Thoracic aorta (tissue), 2 donors: Measurements from ENCODE around the gene PCDHA11. TPM values are rescaled to one million over a fixed set of nuclear protein-coding genes. Genes with fewer than 3 reads are reported as not detected.
"Not testable (repeated sequence)": the region's sequence is repeated elsewhere in the genome, so short reads cannot be mapped to it uniquely, and the experiment has no call there.

Source experiments
- ATAC-seq: fragments of 150-250 bp; one replicate; pipeline ENCODE4 v1.8.0; 2017; ENCODE audit warnings: low read depth; ENCODE audit not compliant: insufficient number of reproducible peaks, low FRiP score
- DNase-seq: peaks from one replicate; pipeline ENCODE4 v3.0.0-alpha.2; 2020; ENCODE audit warnings: low spot score
- H3K27ac ChIP-seq, 2 donors: fragments of 200-600 bp; sonication (generic); 1 replicate in 1 of 2; 2 replicates in 1 of 2; pipeline ENCODE4 v1.5.1; 2016; ENCODE audit warnings: mild to moderate bottlenecking in 2 of 2, moderate library complexity in 2 of 2
- H3K27me3 ChIP-seq: fragments of 200-600 bp; sonication (generic); replicated peaks from 2 replicates; pipeline ENCODE4 v1.6.0; 2016; ENCODE audit warnings: mild to moderate bottlenecking; ENCODE audit not compliant: insufficient read depth
- H3K36me3 ChIP-seq: fragments of 200-600 bp; sonication (generic); one replicate; pipeline ENCODE4 v1.5.1; 2016
- H3K4me1 ChIP-seq, 2 donors: fragments of 200-600 bp; sonication (generic); 1 replicate in 1 of 2; 2 replicates in 1 of 2; pipeline versions ENCODE4 v1.5.1 to v1.6.0; 2016; ENCODE audit warnings: low read depth in 2 of 2, mild to moderate bottlenecking in 1 of 2; ENCODE audit not compliant: control insufficient read depth in 1 of 2
- H3K4me3 ChIP-seq: fragments of 200-600 bp; sonication (generic); 2 replicates; pipeline ENCODE4 v1.5.1; 2016; ENCODE audit warnings: mild to moderate bottlenecking
- H3K9me3 ChIP-seq: fragments of 200-600 bp; sonication (generic); 2 replicates; pipeline ENCODE4 v1.5.1; 2016
- total RNA-seq, 2 donors: library from RNA; depleted of rRNA; stranded (reverse); fragments of >200 nt; gene quantifications; one replicate each; pipeline versions ENCODE4 v1.1.0 to v1.2.3, GENCODE V29; 2016
- TF ChIP-seq, protein P1 (sequence below): fragments of 200-600 bp; sonication (generic); IDR thresholded peaks from one replicate; pipeline ENCODE4 v1.5.1; 2019; ENCODE audit warnings: antibody characterized with exemption

The PCDHA11 gene
- total RNA-seq, 2 donors from 2014 or later, result 0.14 to 0.21 TPM

GRCh38 chr5:140870221-140871201, 1.8 kb downstream of the PCDHA11 start:
- Histone ChIP-seq H3K27me3 (no peaks in the 10 kb centered on the region), H3K9me3 (peaks cover 12% of the 10 kb centered on the region), H3K27ac (no peak overlapping the region), H3K4me1 (no peaks in the 10 kb centered on the region), H3K36me3 (no peaks in the 10 kb centered on the region), H3K4me3 (no peak overlapping the region)
- TF ChIP-seq, protein P1, sequence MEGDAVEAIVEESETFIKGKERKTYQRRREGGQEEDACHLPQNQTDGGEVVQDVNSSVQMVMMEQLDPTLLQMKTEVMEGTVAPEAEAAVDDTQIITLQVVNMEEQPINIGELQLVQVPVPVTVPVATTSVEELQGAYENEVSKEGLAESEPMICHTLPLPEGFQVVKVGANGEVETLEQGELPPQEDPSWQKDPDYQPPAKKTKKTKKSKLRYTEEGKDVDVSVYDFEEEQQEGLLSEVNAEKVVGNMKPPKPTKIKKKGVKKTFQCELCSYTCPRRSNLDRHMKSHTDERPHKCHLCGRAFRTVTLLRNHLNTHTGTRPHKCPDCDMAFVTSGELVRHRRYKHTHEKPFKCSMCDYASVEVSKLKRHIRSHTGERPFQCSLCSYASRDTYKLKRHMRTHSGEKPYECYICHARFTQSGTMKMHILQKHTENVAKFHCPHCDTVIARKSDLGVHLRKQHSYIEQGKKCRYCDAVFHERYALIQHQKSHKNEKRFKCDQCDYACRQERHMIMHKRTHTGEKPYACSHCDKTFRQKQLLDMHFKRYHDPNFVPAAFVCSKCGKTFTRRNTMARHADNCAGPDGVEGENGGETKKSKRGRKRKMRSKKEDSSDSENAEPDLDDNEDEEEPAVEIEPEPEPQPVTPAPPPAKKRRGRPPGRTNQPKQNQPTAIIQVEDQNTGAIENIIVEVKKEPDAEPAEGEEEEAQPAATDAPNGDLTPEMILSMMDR, result no peak
- no peak for DNase-seq
- ATAC-seq, result no peak

DNA sequence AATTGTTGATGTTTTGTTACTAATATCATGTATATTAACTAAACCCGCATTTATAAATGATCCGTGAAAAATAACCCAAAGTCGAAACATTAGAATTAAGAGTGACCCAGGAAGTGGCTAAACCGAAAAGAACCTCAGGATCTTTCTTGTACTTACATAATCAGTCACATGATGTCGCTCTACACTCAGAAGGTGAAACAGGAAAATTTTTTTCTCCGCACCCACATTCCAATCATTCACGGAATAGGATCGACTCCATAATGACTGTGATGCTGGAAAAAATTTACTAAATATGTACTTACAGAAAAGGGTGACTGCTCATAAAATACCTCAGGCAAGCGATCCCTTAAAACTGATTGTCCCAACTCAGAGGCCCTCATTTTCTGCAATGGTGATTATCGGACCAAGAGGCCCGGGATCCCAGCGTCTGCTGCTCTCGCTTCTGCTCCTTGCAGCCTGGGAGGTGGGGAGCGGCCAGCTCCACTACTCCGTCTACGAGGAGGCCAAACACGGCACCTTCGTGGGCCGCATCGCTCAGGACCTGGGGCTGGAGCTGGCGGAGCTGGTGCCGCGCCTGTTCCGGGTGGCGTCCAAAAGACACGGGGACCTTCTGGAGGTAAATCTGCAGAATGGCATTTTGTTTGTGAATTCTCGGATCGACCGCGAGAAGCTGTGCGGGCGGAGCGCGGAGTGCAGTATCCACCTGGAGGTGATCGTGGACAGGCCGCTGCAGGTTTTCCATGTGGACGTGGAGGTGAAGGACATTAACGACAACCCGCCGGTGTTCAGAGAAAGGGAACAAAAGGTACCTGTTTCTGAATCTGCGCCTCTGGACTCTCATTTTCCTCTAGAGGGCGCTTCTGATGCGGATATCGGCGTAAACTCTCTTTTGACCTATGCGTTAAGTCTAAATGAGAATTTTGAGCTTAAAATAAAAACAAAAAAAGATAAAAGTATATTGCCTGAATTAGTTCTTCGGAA, 6.6 kb downstream of the PCDHA11 start, which contains the start of gene PCDHA12:
PCDHA12 (plus strand) TSS at position 224 of the 981 bp plus-strand sequence; CDS start at position 389, 165 bp downstream.
- ATAC-seq (no peak), DNase-seq (no peak)
- TF ChIP-seq, protein P1, result no peak
- H3K4me1 ChIP-seq, result no peaks in the 10 kb centered on the region
- no peak within 1 kb of the TSS for H3K27ac ChIP-seq
- peaks cover 16% of the 10 kb centered on the region for H3K9me3 ChIP-seq
- H3K4me3 ChIP-seq, result peak within 1 kb of the TSS; percentile 14
- no peaks in the 10 kb centered on the region for H3K36me3 ChIP-seq
- no peaks in the 10 kb centered on the region for H3K27me3 ChIP-seq

DNA sequence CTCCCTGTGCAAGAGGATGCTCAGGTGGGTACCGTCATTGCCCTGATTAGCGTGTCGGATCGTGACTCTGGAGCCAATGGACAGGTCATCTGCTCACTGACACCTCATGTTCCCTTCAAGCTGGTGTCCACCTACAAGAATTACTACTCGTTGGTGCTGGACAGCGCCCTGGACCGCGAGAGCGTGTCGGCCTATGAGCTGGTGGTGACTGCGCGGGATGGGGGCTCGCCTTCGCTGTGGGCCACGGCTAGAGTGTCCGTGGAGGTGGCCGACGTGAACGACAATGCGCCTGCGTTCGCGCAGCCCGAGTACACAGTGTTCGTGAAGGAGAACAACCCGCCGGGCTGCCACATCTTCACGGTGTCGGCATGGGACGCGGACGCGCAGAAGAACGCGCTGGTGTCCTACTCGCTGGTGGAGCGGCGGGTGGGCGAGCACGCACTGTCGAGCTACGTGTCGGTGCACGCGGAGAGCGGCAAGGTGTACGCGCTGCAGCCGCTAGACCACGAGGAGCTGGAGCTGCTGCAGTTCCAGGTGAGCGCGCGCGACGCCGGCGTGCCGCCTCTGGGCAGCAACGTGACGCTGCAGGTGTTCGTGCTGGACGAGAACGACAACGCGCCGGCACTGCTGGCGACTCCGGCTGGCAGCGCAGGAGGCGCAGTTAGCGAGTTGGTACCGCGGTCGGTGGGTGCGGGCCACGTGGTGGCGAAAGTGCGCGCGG, 7.9 kb downstream of the PCDHA11 start:
- H3K9me3 ChIP-seq, result peaks cover 16% of the 10 kb centered on the region
- not testable (repeated sequence) for DNase-seq, H3K4me3 ChIP-seq, H3K4me1 ChIP-seq, ATAC-seq, H3K27ac ChIP-seq, H3K27me3 ChIP-seq, H3K36me3 ChIP-seq

GRCh38 chr5:140877262-140877581, 8.5 kb downstream of the PCDHA11 start:
- ATAC-seq (no peak), DNase-seq (no peak)
- Histone ChIP-seq H3K27ac (no peak overlapping the region), H3K27me3 (no peaks in the 10 kb centered on the region), H3K4me3 (no peak overlapping the region), H3K36me3 (no peaks in the 10 kb centered on the region), H3K9me3 (peaks cover 20% of the 10 kb centered on the region), H3K4me1 (no peaks in the 10 kb centered on the region)
- TF ChIP-seq, protein P1, result no peak

DNA sequence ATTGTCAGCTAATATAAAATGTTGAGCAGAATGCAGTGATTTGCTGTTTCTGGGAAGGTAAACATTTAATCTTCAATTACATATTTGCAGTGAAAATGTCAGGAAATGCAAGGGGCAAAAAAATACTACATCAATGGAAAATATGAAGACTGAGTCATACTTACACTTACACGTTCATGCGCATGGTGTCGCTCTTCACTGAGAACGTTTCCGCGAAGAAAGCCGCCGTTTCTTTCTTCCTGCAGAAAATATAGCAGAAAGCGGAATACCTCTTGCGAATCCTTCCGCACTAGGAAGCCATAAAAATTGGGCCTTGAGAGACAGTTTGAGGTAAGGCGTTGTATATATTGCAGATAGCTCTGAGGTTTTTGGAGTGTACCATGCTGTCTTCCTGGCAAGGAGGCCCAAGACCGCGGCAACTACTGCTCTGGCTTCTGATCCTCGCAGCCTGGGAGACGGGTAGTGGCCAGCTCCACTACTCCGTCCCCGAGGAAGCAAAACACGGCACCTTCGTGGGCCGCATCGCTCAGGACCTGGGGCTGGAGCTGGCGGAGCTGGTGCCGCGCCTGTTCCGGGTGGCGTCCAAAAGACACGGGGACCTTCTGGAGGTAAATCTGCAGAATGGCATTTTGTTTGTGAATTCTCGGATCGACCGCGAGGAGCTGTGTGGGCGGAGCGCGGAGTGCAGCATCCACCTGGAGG, 13.3 kb downstream of the PCDHA11 start, which contains the start of gene PCDHA13:
PCDHA13 (plus strand) TSS at position 236 of the 702 bp plus-strand sequence; CDS start at position 381, 145 bp downstream.
- TF ChIP-seq, protein P1, result no peak
- Histone ChIP-seq H3K9me3 (peaks cover 33% of the 10 kb centered on the region), H3K36me3 (no peaks in the 10 kb centered on the region), H3K27me3 (no peaks in the 10 kb centered on the region), H3K4me1 (no peaks in the 10 kb centered on the region), H3K27ac (no peak within 1 kb of the TSS), H3K4me3 (peak within 1 kb of the TSS; percentile 7)
- DNase-seq, result no peak
- ATAC-seq, result no peak
